WTC11 (cell line): Measurements from ENCODE around the gene DNAI1. TPM values are rescaled to one million over a fixed set of nuclear protein-coding genes. Genes with fewer than 3 reads are reported as not detected.

Source experiments
- ATAC-seq: fragments of 200-7000 bp; cut with Tn5 transposase; 2 replicates; pipeline ENCODE4 v1.10.0; 2021; ENCODE audit warnings: mild to moderate bottlenecking, moderate library complexity
- CTCF ChIA-PET: fragments of 300-600 bp; sonication (Branson Sonifier 250); formaldehyde crosslinking; loops from one replicate; lab custom pipeline; 2021; ENCODE audit warnings: antibody characterized with exemption; lab: Charles Lee
- POLR2A ChIA-PET: fragments of 350-600 bp; sonication (Branson Sonifier 250); formaldehyde crosslinking; loops from one replicate; lab custom pipeline; 2021; ENCODE audit warnings: antibody characterized with exemption; lab: Charles Lee
- DNase-seq: peaks from one replicate; pipeline ENCODE4 v3.0.0; 2021; ENCODE audit warnings: low spot score
- H3K27ac Mint-ChIP-seq: 2 replicates; pipeline ENCODE4 v1.8.0; 2021; ENCODE audit warnings: mixed read lengths
- H3K27me3 Mint-ChIP-seq: 2 replicates; pipeline ENCODE4 v1.8.0; 2021; ENCODE audit warnings: low read depth, mild to moderate bottlenecking, moderate library complexity, mixed read lengths
- H3K36me3 Mint-ChIP-seq: 2 replicates; pipeline ENCODE4 v1.8.0; 2021; ENCODE audit warnings: mixed read lengths
- H3K4me1 Mint-ChIP-seq: 2 replicates; pipeline ENCODE4 v1.8.0; 2022; ENCODE audit warnings: mixed read lengths
- H3K4me3 Mint-ChIP-seq: 2 replicates; pipeline ENCODE4 v1.8.0; 2021; ENCODE audit warnings: mild to moderate bottlenecking, moderate library complexity, mixed read lengths
- H3K9me3 Mint-ChIP-seq: 2 replicates; pipeline ENCODE4 v1.8.0; 2021; ENCODE audit warnings: mixed read lengths
- ATF6 ChIP-seq: sonication (generic); formaldehyde crosslinking; IDR thresholded peaks from 2 replicates; pipeline ENCODE4 v1.8.1; 2023; ENCODE audit warnings: mild to moderate bottlenecking, missing genetic modification reagents
- E2F5 ChIP-seq: sonication (generic); formaldehyde crosslinking; IDR thresholded peaks from 2 replicates; pipeline ENCODE4 v1.8.1; 2022; ENCODE audit warnings: mild to moderate bottlenecking, moderate library complexity, missing genetic modification reagents
- FOXJ3 ChIP-seq: sonication (generic); formaldehyde crosslinking; IDR thresholded peaks from 2 replicates; pipeline ENCODE4 v1.9.0; 2021; ENCODE audit warnings: missing genetic modification reagents, mild to moderate bottlenecking, borderline replicate concordance
- FOXK1 ChIP-seq: sonication (generic); formaldehyde crosslinking; IDR thresholded peaks from 2 replicates; pipeline ENCODE4 v1.8.0; 2022; ENCODE audit warnings: mild to moderate bottlenecking, moderate library complexity, missing genetic modification reagents
- MLX ChIP-seq: sonication (generic); formaldehyde crosslinking; IDR thresholded peaks from 2 replicates; pipeline ENCODE4 v1.8.1; 2023; ENCODE audit warnings: mild to moderate bottlenecking, missing genetic modification reagents, moderate library complexity
- NFATC4 ChIP-seq: fragments of 250-450 bp; sonication (Bioruptor Pico); IDR thresholded peaks from 2 replicates; pipeline ENCODE4 v1.9.0; 2021; ENCODE audit warnings: mild to moderate bottlenecking
- NFE2L1 ChIP-seq: sonication (generic); formaldehyde crosslinking; IDR thresholded peaks from 2 replicates; pipeline ENCODE4 v1.8.1; 2023; ENCODE audit warnings: missing genetic modification reagents
- NFYB ChIP-seq: sonication (generic); formaldehyde crosslinking; conservative IDR thresholded peaks from 2 replicates; pipeline ENCODE4 v1.8.0; 2022; ENCODE audit warnings: low read depth, missing genetic modification reagents
- NR1H2 ChIP-seq: sonication (generic); formaldehyde crosslinking; IDR thresholded peaks from 2 replicates; pipeline ENCODE4 v1.9.0; 2021; ENCODE audit warnings: mild to moderate bottlenecking, moderate library complexity, missing genetic modification reagents
- NR2C2 ChIP-seq: sonication (generic); formaldehyde crosslinking; IDR thresholded peaks from 2 replicates; pipeline ENCODE4 v1.8.0; 2022; ENCODE audit warnings: mild to moderate bottlenecking, missing genetic modification reagents
- PRDM15 ChIP-seq: sonication (generic); formaldehyde crosslinking; IDR thresholded peaks from 2 replicates; pipeline ENCODE4 v1.8.0; 2022; ENCODE audit warnings: missing genetic modification reagents
- PREB ChIP-seq: sonication (generic); formaldehyde crosslinking; IDR thresholded peaks from 2 replicates; pipeline ENCODE4 v1.8.1; 2022; ENCODE audit warnings: mild to moderate bottlenecking, missing genetic modification reagents, moderate library complexity, borderline replicate concordance
- RORB ChIP-seq: fragments of 250-450 bp; sonication (Bioruptor Pico); IDR thresholded peaks from 2 replicates; pipeline ENCODE4 v1.9.0; 2021; ENCODE audit warnings: mild to moderate bottlenecking
- SMAD4 ChIP-seq: sonication (generic); formaldehyde crosslinking; IDR thresholded peaks from 2 replicates; pipeline ENCODE4 v1.8.0; 2022; ENCODE audit warnings: mild to moderate bottlenecking, missing genetic modification reagents
- USF2 ChIP-seq: sonication (generic); formaldehyde crosslinking; IDR thresholded peaks from 2 replicates; pipeline ENCODE4 v1.8.1; 2023; ENCODE audit warnings: mild to moderate bottlenecking, missing genetic modification reagents, moderate library complexity
- ZBTB21 ChIP-seq: sonication (generic); formaldehyde crosslinking; IDR thresholded peaks from 2 replicates; pipeline ENCODE4 v1.8.1; 2023; ENCODE audit warnings: mild to moderate bottlenecking, missing genetic modification reagents, borderline replicate concordance
- ZNF219 ChIP-seq: sonication (generic); formaldehyde crosslinking; IDR thresholded peaks from 2 replicates; pipeline ENCODE4 v1.8.0; 2023; ENCODE audit warnings: missing genetic modification reagents, mild to moderate bottlenecking, borderline replicate concordance
- ZSCAN18 ChIP-seq: fragments of 250-450 bp; sonication (Bioruptor Pico); IDR thresholded peaks from 2 replicates; pipeline ENCODE4 v2.1.2; 2022; ENCODE audit warnings: mild to moderate bottlenecking, moderate library complexity
- total RNA-seq: library from RNA; stranded (reverse); gene quantifications from 3 replicates; pipeline ENCODE4 v1.2.3, GENCODE V29; 2021

Gene DNAI1
- total RNA-seq, 1 experiment from 2014 or later = 2.1 TPM

- H3K27ac Mint-ChIP-seq = no peak overlapping the region
- TF ChIP-seq ZNF219 (CRISPR knock-in tag) (no peak), ATF6 (CRISPR knock-in tag) (no peak), NFYB (CRISPR knock-in tag) (no peak), NFE2L1 (CRISPR knock-in tag) (no peak), E2F5 (CRISPR knock-in tag) (no peak), NR1H2 (no peak), NFATC4 (no peak), NR2C2 (CRISPR knock-in tag) (no peak), ZBTB21 (CRISPR knock-in tag) (no peak), FOXJ3 (CRISPR knock-in tag) (no peak), PREB (CRISPR knock-in tag) (no peak), PRDM15 (CRISPR knock-in tag) (no peak), MLX (CRISPR knock-in tag) (no peak), SMAD4 (no peak), FOXK1 (no peak), ZSCAN18 (CRISPR knock-in tag) (no peak), USF2 (no peak), RORB (CRISPR knock-in tag) (no peak)
- no peaks in the 10 kb centered on the region for H3K9me3 Mint-ChIP-seq
- H3K4me1 Mint-ChIP-seq = peaks cover 19% of the 10 kb centered on the region
- ATAC-seq (no peak), DNase-seq (no peak)
- POLR2A ChIA-PET = interaction anchor here (0.8 to 1.0 kb wide), 2 partner anchors 13 to 38 kb away, joined by 3 read pairs; no protein-coding TSS in a partner anchor
- CTCF ChIA-PET = interaction anchor here (1.0 to 1.5 kb wide), 3 partner anchors 14 to 102 kb away, joined by 3 to 5 read pairs (median 4); no protein-coding TSS in a partner anchor
- H3K36me3 Mint-ChIP-seq = no peaks in the 10 kb centered on the region
- no peaks in the 10 kb centered on the region for H3K27me3 Mint-ChIP-seq
- H3K4me3 Mint-ChIP-seq = no peak overlapping the region
These were observed 46.9 kb downstream of the DNAI1 start for GRCh38 chr9:34505370-34506120.
